GM20431 (cell line): Measurements from ENCODE around the gene LYPD6B.

Experiments used
- in situ Hi-C: fragments of 300-500 bp; cut with MseI, MboI; formaldehyde crosslinking; loops from one replicate; pipeline ENCODE4 v1.15.0; 2020; ENCODE audit warnings: low sequenced_read_pairs; ENCODE audit not compliant: unreplicated experiment

Gene LYPD6B

DNA sequence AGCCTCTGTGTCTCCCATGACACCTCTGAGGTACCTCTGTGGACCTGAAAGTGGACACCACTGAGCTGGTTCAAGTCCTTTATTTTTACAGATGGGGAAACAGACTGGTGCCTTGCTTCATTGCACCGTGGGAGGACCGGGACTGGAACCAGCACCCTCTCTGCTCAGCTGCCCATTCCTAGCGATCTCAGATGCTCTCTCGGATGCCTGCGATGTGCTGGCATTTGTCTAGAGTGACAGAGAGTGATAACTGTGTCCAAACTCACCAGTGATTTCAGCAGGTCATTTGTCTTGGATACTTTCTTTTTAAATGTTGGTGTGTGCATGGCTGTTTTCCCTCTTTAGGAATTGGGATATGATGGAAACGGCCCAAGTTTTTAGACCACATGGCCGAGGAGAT, 30.1 kb upstream of the LYPD6B start:
- in situ Hi-C loops = loop anchor here (25.0 kb wide), 1 partner anchor 554 kb away; no protein-coding TSS in a partner anchor

DNA sequence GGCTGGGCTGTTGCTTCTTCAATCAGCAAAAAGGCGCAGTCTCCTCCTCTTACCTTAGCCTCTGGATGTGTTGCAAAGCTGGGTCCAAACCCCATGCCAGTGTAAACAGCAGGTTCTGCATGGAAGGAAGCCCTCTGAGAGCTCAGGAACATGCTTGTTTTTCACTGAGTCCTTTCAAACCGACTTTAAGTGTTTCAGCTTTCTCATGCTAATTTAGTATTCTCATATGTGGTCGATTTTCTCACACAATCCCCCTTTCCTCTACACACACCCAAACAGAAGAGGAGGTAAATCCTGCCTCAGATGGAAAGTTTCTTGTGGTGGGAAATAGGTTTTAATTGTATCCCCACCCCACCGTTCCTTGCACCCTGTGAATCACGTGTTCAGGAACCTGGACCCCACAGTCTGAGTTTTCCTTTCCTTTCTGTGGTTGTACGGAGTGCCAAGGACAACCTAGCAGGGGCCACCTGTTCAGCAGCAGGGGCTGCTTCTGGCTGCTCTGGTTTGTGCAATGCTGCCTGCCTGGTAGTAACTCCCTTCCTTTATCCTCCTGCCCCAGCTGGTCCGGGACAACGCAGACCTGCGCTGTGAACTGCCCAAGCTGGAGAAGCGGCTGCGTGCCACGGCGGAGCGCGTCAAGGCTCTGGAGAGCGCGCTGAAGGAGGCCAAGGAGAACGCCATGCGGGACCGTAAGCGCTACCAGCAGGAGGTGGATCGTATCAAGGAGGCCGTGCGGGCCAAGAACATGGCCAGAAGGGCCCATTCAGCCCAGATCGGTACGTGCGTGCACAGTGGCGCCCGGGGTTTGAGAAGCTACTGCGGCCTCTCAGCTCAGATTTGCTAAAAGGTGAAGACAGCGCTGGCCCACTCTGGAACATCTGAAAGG, 28.7 kb upstream of the LYPD6B start:
- in situ Hi-C loops = loop anchor here (25.0 kb wide), 1 partner anchor 552 kb away; no protein-coding TSS in a partner anchor

DNA sequence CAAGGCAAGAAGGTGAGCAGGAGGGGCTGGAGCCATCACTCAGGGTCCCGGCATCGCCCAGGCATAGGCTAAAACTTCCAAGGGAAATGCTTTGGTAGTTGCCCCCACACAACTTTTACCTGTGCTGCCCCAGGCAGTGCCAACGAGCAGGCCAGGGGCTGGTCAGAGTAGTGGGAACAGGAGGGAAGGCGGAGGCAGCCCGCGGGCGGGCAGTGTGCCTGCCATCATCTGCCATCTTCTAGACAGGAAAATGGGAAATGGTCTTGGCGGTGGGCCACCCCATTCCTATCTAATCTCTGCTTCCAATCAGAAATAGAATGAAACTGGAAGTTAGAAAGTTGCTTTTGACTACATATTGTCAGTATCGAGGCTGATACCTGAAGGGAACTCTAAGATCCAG, 26.0 kb upstream of the LYPD6B start:
- in situ Hi-C loops = loop anchor here (25.0 kb wide), 1 partner anchor 550 kb away; no protein-coding TSS in a partner anchor

DNA sequence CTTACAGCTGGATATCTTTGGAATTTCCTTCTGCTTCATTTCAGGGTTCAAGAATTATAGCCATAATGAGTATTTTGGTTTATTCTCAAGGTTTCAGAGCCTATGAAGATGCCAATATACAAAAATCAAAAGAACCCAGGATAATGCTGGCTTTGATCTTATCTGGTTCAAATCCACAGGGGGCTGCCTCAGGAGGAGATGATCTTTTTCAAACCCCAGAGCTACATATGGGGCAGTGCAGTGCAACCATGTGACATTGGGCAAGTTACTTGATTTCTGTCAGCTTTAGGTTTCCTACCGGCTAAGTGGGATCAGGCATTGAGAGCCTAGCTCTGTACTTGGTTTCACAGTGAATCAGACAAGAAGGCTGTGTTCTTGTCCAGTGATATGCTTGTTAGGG, 23.0 kb upstream of the LYPD6B start:
- in situ Hi-C loops = loop anchor here (25.0 kb wide), 1 partner anchor 547 kb away; no protein-coding TSS in a partner anchor

DNA sequence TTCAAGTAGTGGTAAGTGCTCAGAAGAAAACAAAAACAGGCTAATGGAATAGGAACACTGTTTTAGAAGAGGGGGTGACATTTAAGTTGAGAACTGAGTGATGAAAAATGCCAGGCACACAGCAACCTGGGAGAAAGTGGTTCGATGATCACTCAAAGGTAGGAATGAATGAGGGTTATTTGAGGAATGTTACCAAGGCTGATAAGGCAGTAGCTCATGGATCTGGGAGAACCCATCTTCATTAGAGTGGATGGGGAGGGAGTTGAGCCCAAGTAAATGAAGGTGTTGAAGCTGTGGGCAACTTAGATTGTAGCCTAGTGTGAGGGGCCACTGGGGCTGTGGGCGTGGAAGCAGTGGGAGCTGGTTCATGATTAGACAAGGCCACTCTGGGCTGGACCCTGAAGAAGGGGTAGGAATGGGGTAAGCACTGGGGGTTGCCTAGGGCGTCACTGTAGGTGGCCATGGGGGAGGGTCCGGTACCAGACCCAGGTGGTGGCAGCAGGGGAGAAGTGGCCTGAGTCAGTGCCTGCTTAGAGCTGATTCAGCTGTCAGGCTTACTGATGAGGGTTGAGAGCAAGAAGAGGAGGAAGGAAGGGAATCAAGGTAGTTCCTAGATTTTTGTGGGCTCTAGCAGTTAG, 22.5 kb upstream of the LYPD6B start:
- in situ Hi-C loops = loop anchor here (25.0 kb wide), 1 partner anchor 546 kb away; no protein-coding TSS in a partner anchor

DNA sequence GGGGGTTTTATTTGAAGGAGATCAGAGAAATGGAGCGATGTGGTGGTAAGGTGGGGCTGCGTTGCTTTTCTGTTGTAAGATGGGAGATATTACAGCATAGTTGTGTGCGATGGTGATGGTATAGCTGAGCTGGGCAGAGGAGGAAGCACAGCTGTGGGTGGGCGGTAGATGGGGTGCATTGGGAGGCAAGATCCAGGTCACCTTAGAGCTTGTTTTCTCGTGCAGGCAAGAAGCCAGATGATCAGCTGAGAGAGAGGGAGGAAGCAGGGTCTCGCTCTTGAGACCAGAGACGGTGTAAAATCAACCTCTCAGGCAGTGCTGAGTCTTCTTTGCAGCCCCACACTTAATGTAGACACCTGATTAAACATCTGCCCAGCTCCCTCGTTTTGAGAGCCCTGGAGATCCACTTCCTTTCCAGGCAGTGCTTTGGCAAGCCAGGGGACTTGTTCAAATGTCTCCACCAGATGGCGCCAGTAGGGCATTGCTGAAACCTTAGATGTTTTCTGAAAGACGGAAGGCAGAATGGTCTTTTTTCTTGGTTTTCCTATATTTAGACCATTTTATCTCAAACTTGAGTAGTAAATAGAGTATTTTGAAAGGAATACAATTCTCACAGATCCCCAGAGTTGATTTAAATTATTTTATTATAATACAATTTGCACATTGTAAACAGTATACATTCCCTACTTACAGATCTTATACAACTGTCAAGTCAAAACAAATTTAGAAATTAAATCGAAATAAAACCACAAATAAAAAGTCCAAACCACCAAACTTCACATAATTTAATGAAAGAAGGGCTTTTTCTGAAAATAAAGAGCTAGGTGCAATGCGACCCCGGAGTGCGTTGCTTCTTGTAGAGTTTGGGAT, 21.1 kb upstream of the LYPD6B start:
- in situ Hi-C loops = loop anchor here (25.0 kb wide), 1 partner anchor 545 kb away; no protein-coding TSS in a partner anchor

DNA sequence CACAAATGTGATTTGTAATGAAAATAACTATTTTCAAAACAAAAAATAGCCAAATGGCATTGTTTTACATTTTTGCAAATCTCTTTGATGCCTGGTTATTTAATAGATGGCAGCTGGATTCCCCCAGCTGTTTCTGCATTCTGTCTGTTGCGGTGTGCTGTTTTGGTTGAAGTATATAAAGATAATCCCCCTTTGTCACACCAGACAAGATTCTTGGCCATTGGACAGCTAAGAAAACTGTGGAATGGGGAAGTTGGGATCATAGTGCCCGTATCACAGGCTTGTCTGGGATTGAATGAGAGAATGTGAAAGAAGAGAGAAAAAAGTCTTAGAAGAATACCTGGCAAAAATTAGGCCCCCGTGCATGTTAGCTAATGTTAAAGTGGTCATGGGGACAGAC, 19.5 kb upstream of the LYPD6B start:
- in situ Hi-C loops = loop anchor here (25.0 kb wide), 1 partner anchor 543 kb away; no protein-coding TSS in a partner anchor

DNA sequence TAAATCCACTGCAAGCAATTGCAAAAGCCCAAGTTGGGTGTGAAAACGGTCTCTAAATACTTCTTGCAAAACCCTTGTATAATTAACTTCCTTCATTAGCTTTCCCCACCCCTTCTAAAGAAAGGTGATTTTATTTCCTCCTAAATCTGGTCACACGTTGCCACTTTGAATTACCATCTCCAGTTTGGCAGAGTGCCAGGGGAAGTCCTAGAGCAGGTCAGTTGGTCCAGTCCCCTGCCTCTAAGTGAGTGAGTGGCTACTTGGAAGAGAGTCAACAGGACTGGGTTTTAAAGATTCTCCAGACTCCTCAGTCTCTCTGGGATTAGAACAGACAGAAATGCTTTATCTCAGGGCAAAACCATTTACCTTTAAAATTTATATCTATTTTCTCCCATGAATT, 18.7 kb upstream of the LYPD6B start:
- in situ Hi-C loops = loop anchor here (25.0 kb wide), 1 partner anchor 543 kb away; no protein-coding TSS in a partner anchor

DNA sequence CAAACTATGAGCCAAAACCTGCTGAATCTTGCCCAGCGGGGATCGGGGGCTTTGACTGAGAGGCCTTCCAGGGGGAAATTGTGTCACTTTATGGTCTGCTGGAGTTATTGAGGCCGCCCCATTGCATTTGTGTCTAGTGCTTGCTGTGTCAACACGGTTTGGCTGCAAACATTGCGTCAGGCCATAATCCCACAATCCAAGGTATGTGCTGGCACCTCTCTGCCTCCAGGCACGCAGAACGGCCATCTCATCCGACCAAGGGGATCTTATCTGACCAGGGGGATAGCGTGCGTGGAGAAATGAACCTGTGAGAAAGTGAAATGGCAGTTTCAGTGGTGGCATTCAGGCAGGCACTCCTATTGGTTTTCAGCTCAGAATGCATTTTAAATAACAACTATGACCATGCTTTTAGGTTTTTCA, 18.1 kb upstream of the LYPD6B start:
- in situ Hi-C loops = loop anchor here (25.0 kb wide), 1 partner anchor 542 kb away; no protein-coding TSS in a partner anchor

DNA sequence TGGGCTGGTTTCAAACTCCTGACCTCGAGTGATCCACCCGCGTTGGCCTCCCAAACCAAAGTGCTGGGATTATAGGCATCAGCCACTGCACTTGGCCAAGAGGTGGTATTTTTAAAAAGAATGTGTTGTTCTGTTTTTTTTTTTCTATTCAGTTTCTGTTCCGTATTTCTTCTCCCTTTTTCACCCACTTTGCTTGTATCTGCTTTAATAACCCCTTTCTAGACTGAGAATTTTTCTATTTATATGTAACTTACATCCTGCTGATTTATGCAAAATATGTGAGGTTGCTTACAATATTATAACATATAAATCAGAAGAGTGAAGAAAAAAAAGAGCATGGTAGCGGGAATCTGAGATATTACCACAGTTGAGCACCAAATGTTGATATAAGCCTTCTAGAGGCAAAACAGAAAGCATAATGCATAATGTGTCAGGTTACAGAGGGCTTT, 17.2 kb upstream of the LYPD6B start:
- in situ Hi-C loops = loop anchor here (25.0 kb wide), 1 partner anchor 541 kb away; no protein-coding TSS in a partner anchor

DNA sequence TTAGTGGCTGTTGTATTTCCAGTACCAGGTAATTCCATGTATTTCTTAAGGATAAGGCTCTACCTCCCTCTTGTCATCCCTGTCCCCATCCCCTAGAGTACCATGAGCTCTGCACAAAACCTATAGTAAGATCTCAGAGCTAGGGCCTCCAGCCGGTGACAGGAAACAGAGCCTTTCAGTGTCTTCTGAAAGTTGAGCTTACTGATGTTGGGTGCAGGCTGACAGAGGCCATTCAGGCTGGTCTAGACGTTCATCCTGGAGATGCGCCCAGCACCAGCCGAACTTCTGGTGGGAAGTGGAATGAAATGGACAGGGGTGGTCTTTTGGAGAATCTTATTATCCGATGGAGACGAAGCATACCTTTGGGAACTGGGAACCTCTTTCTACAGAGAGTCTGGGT, 16.7 kb upstream of the LYPD6B start:
- in situ Hi-C loops = loop anchor here (25.0 kb wide), 1 partner anchor 541 kb away; no protein-coding TSS in a partner anchor

DNA sequence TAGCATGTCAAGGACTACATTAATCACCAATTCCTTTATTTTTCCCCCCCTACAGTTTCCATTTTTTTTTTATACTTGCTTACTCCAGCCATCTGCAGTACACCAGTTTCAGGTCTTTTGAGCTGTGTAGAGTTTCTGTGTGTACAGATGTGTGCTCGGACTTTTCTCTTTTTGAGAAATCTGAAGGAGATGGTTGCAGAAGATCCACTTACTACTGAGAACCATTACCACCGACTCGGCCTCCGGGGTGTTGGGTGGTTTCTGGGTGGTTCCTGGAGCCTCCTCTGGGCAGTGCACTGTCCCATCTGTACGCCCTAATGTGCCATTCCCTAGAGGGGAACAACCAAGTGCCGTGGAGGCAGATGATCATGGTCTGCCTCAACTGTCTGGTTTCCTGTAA, 15.4 kb upstream of the LYPD6B start:
- in situ Hi-C loops = loop anchor here (25.0 kb wide), 1 partner anchor 539 kb away; no protein-coding TSS in a partner anchor

DNA sequence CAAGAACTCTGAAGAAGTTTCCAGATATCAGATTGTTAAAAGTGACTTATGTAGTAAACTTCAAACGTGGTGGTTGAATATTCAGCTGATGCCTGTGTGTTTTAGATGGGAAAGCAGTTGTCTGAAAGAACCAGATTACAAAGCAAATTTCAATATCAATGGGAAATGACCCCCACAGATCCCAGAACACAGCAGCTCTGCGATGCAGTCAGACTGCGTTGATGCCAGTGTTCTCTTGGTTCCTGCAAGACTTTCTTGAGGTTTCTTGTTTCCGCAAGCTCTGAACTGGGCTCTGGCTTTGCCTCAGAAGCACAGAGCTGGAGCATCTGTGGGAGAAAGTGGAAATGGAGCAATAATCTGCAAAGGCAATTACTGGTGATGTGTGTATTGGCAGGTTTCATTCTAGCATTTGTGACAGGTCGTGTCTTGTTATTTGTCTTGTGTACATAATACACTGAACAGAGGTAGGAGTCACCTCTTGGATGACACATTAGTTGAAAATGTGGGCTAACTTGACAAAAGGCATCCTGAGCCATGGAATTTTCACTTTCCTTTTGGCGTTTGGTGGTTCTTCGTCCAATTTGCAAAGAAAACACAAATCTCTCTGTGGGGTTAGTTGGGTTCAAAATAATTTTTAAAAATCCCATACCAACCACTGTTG, 10.8 kb upstream of the LYPD6B start:
- in situ Hi-C loops = no loop called here

DNA sequence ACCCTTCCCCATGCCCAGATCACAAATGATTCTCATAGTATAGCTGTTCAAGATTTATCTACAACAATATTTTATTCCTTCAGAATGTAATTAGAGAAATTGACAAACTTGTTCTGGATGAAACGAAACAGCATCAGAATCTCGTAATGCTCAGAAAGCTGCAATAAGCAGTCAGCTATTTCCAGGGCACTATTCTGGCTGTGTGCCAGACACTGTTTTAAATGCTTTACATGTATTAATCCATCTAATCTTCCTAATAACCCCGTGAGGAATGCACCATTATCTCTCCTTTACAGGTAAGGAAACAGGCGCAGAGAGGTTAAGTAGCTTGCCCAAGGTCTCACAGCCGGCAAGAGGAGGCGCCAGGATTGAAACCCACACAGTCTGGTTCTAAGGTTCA, 10.1 kb upstream of the LYPD6B start:
- in situ Hi-C loops = no loop called here

DNA sequence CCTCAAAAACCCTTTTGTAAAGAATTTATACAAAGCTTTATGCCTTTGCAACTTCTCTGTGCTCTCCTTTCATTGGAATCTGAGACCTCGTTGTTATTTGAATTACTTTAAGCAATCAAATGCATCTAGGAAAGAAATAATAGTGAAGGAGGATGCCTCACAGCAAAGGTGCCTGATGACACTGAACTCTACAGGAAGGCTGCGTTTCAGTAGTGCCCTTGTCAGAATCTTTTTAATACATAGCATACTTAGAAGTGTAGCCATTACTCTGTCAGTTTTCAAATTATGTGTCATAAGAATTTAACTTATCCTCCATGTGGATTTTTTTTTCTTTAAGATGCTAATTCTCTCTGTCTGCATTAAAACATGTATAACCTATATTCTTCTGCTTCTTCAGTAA, 9.6 kb upstream of the LYPD6B start:
- in situ Hi-C loops = no loop called here

DNA sequence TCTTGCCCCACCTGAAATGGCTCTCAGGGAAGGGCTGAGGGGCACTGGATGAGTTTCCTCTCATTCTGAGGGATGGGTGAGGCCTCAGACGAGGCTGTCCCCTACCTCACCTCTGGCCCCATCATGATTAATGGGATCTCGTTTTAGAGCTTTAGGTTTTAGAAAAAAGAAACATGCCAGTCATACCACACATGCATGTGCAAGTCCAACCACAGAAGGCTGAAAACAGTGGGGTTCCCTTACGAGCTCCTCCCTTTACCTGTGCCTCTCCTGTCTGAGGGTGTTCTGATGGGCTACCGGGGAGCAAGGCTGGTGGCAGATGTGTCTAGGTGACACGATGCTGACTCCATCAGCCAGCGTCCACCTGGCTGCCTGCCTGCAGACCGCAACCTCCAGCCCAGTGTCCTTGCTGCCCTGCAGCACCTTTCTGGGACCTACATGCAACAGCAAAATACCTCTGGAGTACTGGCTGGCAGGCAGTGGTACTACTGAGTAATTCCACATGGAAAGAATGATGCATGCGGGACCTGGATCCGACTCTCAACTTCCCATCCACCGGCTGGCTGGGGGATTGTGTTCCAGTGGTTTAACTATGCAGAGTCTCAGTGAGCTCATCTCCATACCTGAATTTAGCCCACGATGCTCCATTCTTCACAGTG, 9.1 kb upstream of the LYPD6B start:
- in situ Hi-C loops = no loop called here

DNA sequence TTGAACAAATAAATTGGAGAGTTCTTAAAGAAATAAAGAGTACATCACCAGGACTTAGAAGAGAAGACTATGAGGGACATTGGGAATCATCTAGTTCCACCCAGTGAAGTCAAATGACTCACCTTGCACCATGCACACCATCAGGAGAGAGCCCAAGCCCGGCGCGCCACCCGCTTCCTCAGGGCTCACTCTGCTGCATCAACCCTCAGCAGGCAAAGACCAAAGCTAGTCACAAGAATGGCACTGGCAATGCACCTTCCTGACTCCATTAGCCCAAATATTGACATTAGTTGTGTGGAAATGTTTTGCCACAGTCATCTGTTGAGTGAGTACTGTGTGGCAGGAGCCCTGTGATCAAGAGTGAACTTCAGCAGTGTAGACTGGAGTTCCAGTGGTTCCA, 7.1 kb upstream of the LYPD6B start:
- in situ Hi-C loops = no loop called here

DNA sequence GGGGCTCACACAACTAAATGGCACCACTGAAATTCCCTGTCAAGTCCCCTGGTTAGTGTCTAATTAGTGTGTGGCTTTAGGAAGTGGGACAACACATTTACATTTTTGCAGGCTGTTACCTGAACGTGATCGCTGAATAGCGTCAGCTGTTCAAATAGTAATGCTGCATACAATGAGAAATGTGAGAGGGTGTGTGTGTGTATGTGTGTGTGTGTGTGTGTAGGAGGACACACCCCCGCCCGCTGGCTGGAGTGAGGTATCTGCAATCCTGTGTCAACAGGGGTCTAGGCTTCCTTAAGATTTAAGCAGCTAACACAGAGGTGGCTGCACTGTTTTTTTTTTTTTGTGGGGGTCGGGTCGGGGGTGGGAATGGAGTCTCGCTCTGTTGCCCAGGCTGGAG, 4.8 kb upstream of the LYPD6B start:
- in situ Hi-C loops = no loop called here

DNA sequence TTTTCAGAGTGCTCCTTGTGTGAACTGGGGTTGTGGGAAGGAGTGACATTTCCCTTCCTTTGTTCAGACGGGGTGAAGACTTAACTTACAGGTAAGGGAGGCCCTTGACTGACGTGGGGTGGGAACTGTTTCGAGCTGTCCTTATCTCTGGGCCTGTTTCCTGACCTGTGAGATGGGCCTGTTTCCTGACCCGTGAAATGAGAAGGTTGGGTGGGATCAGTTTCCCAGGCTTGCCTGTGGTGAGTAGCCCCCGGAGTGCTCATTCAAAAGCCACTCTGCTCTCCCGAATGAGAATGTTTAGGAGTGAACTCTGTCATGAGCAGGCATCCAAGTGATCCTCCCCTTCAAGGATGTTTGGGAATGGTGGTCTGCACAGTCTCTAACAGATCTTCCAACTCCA, 4.1 kb upstream of the LYPD6B start:
- in situ Hi-C loops = no loop called here
